H1 (cell line): ENCODE measurements around the gene SUMF1.

Source experiments
- CBX5 ChIP-seq: fragments of 300-800, 300-1000 bp; sonication (generic); IDR thresholded peaks from 2 replicates; pipeline ENCODE4 v1.7.1; 2016; ENCODE audit warnings: antibody characterized with exemption, low read length, low read depth
- CHD2 ChIP-seq: IDR thresholded peaks from 2 replicates; pipeline ENCODE4 v1.6.1; 2012; ENCODE audit warnings: low read length, improper control_type of control experiment
- POLR2AphosphoS5 ChIP-seq: IDR thresholded peaks from 2 replicates; pipeline ENCODE4 v1.6.1; 2011; ENCODE audit warnings: low read depth, low read length
- TEAD4 ChIP-seq: IDR thresholded peaks from 2 replicates; pipeline ENCODE4 v1.6.1; 2012; ENCODE audit warnings: low read depth, low read length, inconsistent platforms, mixed read lengths
- YY1 ChIP-seq: IDR thresholded peaks from 2 replicates; pipeline ENCODE4 v1.6.1; 2011; ENCODE audit warnings: low read depth, mild to moderate bottlenecking, low read length
- TF ChIP-seq, protein P1 (sequence below), 3 experiments: IDR thresholded peaks; 1 replicate in 2 of 3; 2 replicates in 1 of 3; pipeline versions ENCODE4 v1.5.1 to v1.6.1; 2011; ENCODE audit warnings: low read length in 3 of 3, mild to moderate bottlenecking in 3 of 3, inconsistent platforms in 2 of 3, low read depth in 1 of 3, moderate library complexity in 1 of 3; ENCODE audit not compliant: insufficient read depth in 1 of 3; ENCODE audit errors: control extremely low read depth in 1 of 3
- TF ChIP-seq, protein P2 (sequence below): IDR thresholded peaks from 2 replicates; pipeline ENCODE4 v1.6.1; 2012; ENCODE audit warnings: inconsistent platforms
- TF ChIP-seq, protein P3 (sequence below): IDR thresholded peaks from 2 replicates; pipeline ENCODE4 v1.6.1; 2012; ENCODE audit warnings: inconsistent platforms

DNA sequence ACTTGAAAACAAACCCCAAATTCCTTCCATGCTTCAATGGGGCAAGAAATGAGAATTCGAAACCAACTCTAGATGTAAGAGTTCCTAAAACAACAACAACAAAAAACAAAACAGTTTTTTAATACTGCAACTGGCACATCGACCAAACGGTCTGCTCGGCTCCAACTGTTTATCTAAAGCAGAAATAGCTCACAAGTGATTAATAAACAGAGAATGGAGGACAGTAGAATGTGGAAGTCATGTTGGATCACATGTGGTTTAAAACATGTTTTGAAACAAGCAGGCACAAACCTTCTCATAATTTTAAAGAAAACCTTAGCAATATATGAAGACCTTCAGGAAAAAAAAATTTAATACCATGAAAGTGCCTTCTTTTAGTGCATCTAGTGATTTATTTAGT, 108.8 kb downstream of the SUMF1 start:
- TF ChIP-seq, protein P1, sequence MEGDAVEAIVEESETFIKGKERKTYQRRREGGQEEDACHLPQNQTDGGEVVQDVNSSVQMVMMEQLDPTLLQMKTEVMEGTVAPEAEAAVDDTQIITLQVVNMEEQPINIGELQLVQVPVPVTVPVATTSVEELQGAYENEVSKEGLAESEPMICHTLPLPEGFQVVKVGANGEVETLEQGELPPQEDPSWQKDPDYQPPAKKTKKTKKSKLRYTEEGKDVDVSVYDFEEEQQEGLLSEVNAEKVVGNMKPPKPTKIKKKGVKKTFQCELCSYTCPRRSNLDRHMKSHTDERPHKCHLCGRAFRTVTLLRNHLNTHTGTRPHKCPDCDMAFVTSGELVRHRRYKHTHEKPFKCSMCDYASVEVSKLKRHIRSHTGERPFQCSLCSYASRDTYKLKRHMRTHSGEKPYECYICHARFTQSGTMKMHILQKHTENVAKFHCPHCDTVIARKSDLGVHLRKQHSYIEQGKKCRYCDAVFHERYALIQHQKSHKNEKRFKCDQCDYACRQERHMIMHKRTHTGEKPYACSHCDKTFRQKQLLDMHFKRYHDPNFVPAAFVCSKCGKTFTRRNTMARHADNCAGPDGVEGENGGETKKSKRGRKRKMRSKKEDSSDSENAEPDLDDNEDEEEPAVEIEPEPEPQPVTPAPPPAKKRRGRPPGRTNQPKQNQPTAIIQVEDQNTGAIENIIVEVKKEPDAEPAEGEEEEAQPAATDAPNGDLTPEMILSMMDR (IDR thresholded peaks at IDR 0.05; ENCODE audit: control extremely low read depth in 1 of 3, insufficient read depth in 1 of 3, low read depth in 1 of 3, low read length in 3 of 3) = no peak
- TF ChIP-seq POLR2AphosphoS5 (no peak), CHD2 (no peak), CBX5 (no peak), TEAD4 (no peak), YY1 (no peak)
- TF ChIP-seq, protein P2, sequence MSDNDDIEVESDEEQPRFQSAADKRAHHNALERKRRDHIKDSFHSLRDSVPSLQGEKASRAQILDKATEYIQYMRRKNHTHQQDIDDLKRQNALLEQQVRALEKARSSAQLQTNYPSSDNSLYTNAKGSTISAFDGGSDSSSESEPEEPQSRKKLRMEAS = no peak
- TF ChIP-seq, protein P3, sequence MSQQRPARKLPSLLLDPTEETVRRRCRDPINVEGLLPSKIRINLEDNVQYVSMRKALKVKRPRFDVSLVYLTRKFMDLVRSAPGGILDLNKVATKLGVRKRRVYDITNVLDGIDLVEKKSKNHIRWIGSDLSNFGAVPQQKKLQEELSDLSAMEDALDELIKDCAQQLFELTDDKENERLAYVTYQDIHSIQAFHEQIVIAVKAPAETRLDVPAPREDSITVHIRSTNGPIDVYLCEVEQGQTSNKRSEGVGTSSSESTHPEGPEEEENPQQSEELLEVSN = no peak
